22Rv1 (cell line): ENCODE measurements around the gene UBE2D3.

Experiments
- ZFX ChIP-seq: fragments of 450-650 bp; IDR thresholded peaks from 2 replicates; pipeline ENCODE4 v1.6.1; 2017; ENCODE audit warnings: antibody characterized with exemption, borderline replicate concordance
- TF ChIP-seq, protein P1 (sequence below): fragments of 450-650 bp; IDR thresholded peaks from 2 replicates; pipeline ENCODE4 v1.5.1; 2017; ENCODE audit warnings: mild to moderate bottlenecking

DNA sequence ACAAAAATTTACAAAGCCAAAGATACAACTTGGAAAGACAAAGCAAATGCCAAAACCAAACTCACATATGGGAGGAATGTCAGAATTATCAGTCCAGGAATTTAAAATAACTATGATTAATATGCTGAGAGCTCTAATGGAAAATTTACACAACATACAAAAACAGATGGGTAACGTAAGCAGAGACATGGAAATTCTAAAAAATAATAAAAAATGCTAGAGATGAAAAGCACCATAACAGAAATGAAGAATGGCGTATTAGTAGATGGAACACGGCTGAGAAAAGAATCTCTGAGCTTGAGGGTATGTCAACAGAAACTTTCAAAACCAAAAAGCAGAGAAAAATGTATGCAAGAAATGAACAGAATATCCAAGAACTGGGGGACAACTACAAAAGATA is 62.5 kb downstream of the UBE2D3 start:
- TF ChIP-seq, protein P1, sequence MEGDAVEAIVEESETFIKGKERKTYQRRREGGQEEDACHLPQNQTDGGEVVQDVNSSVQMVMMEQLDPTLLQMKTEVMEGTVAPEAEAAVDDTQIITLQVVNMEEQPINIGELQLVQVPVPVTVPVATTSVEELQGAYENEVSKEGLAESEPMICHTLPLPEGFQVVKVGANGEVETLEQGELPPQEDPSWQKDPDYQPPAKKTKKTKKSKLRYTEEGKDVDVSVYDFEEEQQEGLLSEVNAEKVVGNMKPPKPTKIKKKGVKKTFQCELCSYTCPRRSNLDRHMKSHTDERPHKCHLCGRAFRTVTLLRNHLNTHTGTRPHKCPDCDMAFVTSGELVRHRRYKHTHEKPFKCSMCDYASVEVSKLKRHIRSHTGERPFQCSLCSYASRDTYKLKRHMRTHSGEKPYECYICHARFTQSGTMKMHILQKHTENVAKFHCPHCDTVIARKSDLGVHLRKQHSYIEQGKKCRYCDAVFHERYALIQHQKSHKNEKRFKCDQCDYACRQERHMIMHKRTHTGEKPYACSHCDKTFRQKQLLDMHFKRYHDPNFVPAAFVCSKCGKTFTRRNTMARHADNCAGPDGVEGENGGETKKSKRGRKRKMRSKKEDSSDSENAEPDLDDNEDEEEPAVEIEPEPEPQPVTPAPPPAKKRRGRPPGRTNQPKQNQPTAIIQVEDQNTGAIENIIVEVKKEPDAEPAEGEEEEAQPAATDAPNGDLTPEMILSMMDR: no peak
- TF ChIP-seq ZFX: no peak
